Ovary (tissue), 3 donors: ENCODE measurements around the gene CDH1.

Experiments used
- EP300 ChIP-seq: sonication (generic); formaldehyde crosslinking; IDR thresholded peaks from one replicate; pipeline ENCODE4 v1.6.1; 2017; ENCODE audit warnings: antibody characterized with exemption
- POLR2A ChIP-seq: fragments of 450-650 bp; IDR thresholded peaks from one replicate; pipeline ENCODE4 v1.6.1; 2017; ENCODE audit warnings: antibody characterized with exemption, mild to moderate bottlenecking, moderate library complexity
- TF ChIP-seq, protein P1 (sequence below), 3 donors: fragments of 450-650 bp in 2 of 3; fragments of 200-600 bp in 1 of 3; IDR thresholded peaks; one replicate each; pipeline versions ENCODE4 v1.5.1 to v1.8.0; 2016 to 2022; ENCODE audit warnings: antibody characterized with exemption in 3 of 3, mild to moderate bottlenecking in 1 of 3
- donor health status: DM: no; HTN: no; CAD: no.

DNA sequence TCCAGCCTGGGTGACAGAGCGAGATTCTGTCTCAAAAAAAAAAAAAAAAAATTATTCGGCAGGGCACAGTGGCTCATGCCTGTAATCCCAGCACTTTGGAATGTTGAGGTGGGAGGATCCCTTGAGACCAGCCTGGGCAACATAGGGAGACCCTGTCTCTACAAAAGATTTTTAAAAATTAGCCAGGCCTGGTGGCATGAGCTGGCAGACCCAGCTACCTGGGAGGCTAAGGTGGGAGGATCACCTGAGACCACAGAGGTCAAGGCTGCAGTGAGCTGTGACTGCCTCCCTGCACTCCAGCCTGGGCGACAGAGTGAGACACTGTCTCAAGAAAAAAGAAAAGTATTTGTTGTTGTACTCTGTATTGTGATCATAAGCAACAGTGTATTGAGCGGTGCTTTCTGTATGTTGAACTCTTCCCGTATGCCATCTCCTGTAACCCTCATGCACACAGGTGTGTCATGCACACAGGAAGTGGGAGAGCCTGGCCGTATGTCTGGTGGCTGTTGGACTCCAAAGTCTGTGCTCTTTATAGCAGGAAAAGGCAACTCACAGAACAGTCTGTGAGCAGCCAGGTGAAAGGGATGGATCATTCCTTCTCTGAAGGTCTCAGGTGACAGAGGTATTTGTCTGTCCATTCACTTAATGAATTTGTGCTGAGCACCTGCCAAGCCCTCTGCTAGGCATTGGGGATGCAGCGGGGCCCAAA is 17.1 kb downstream of the CDH1 start:
- TF ChIP-seq POLR2A (no peak), EP300 (no peak)
- TF ChIP-seq, protein P1, sequence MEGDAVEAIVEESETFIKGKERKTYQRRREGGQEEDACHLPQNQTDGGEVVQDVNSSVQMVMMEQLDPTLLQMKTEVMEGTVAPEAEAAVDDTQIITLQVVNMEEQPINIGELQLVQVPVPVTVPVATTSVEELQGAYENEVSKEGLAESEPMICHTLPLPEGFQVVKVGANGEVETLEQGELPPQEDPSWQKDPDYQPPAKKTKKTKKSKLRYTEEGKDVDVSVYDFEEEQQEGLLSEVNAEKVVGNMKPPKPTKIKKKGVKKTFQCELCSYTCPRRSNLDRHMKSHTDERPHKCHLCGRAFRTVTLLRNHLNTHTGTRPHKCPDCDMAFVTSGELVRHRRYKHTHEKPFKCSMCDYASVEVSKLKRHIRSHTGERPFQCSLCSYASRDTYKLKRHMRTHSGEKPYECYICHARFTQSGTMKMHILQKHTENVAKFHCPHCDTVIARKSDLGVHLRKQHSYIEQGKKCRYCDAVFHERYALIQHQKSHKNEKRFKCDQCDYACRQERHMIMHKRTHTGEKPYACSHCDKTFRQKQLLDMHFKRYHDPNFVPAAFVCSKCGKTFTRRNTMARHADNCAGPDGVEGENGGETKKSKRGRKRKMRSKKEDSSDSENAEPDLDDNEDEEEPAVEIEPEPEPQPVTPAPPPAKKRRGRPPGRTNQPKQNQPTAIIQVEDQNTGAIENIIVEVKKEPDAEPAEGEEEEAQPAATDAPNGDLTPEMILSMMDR (IDR thresholded peaks at IDR 0.05): no peak
